Ascending aorta (tissue), 2 donors: ENCODE measurements around the gene LRRC59. TPM values are rescaled to one million over a fixed set of nuclear protein-coding genes. Genes with fewer than 3 reads are reported as not detected.
A peak's percentile ranks its signal among the peaks of the same experiment; 100 is the strongest.
"Not testable (repeated sequence)": the region's sequence is repeated elsewhere in the genome, so short reads cannot be mapped to it uniquely, and the experiment has no call there.

Source experiments
- DNase-seq, 2 donors: peaks; one replicate each; pipeline ENCODE4 v3.0.0-alpha.2; 2019; ENCODE audit warnings: low spot score in 2 of 2
- H3K27ac ChIP-seq, 2 donors: fragments of 200-600 bp; sonication (generic); one replicate each; pipeline ENCODE4 v1.5.1; 2016 to 2017; ENCODE audit warnings: mild to moderate bottlenecking in 1 of 2
- H3K27me3 ChIP-seq: fragments of 200-600 bp; sonication (generic); one replicate; pipeline ENCODE4 v1.5.1; 2017
- H3K36me3 ChIP-seq, 2 donors: fragments of 200-600 bp; sonication (generic); one replicate each; pipeline ENCODE4 v1.5.1; 2016
- H3K4me1 ChIP-seq, 2 donors: fragments of 200-600 bp; sonication (generic); one replicate each; pipeline ENCODE4 v1.5.1; 2016 to 2017; ENCODE audit warnings: mild to moderate bottlenecking in 1 of 2
- H3K4me3 ChIP-seq, 2 donors: fragments of 200-600 bp; sonication (generic); one replicate each; pipeline ENCODE4 v1.5.1; 2016 to 2017; ENCODE audit warnings: mild to moderate bottlenecking in 1 of 2
- H3K9me3 ChIP-seq, 2 donors: fragments of 200-600 bp; sonication (generic); one replicate each; pipeline ENCODE4 v1.5.1; 2016
- CTCF ChIP-seq, 3 experiments: fragments of 200-600 bp in 2 of 3; fragments of 450-650 bp in 1 of 3; sonication (generic) in 2 of 3; IDR thresholded peaks; one replicate each; pipeline ENCODE4 v1.5.1; 2016 to 2019; ENCODE audit warnings: antibody characterized with exemption in 3 of 3, mild to moderate bottlenecking in 1 of 3, moderate library complexity in 1 of 3
- intact Hi-C: fragments of 100-400 bp; cut with DNase I; formaldehyde crosslinking; loops from one replicate; pipeline ENCODE4 v1.15.1; 2023
- total RNA-seq: library from RNA; depleted of rRNA; stranded (reverse); fragments of >200 nt; gene quantifications from one replicate; pipeline ENCODE4 v1.1.0, GENCODE V29; 2016

LRRC59 gene
- total RNA-seq, 1 donor from 2014 or later: 91.9 TPM

DNA sequence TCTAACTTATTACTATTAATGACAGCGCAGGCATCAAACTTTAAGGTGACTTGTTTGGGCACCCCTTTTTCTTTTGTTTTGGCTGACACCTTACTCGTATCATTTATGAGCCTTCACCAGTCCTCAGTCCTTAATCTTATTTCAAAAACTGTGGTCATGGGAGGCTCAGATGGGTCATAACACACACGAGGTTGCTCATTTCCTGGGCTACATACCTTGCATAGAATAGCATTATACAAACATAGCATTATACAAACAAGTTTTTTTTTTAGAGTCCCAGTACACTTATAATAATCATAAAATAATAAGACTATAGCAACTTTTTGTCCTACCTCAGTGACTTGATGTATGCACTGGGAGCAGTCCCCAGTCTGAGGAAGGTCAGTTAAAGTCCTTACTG lies 17.5 kb upstream of the LRRC59 start:
- no peak for DNase-seq
- no peaks in the 10 kb centered on the region for H3K27me3 ChIP-seq
- no peak overlapping the region for H3K27ac ChIP-seq
- no peaks in the 10 kb centered on the region for H3K9me3 ChIP-seq
- TF ChIP-seq CTCF (IDR thresholded peaks at IDR 0.05): no peak
- H3K4me1 ChIP-seq: no peaks in the 10 kb centered on the region
- no peaks in the 10 kb centered on the region for H3K36me3 ChIP-seq
- H3K4me3 ChIP-seq: no peak overlapping the region
- intact Hi-C loops: no loop called here

DNA sequence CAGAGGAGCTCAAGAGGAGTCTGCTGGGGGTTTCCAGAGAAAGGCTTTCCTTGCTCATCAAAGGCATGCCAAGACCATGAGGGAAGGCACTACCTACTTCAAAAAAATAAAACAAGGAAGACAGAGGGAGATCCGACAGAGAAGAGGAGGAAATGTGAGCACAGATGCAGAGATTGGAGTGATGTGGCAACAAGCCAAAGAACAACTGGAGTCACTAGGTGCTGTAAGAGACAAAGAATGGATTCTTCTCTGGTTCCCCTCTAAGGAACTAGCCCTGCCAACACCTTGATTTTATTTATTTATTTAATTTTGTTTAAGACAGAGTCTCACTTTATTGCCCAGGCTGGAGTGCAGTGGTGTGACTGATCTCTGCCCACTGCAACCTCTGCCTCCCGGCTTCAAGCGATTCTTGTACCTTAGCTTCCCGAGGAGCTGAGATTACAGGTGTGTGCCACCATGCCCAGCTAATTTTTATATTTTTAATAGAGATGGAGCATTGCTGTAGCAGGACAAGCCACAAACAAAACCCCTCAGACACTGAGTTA lies 14.9 kb upstream of the LRRC59 start:
- no peak for DNase-seq
- intact Hi-C loops: no loop called here
- H3K4me1 ChIP-seq: no peaks in the 10 kb centered on the region
- H3K27ac ChIP-seq: no peak overlapping the region
- no peak for TF ChIP-seq CTCF (IDR thresholded peaks at IDR 0.05)
- H3K36me3 ChIP-seq: no peaks in the 10 kb centered on the region
- H3K4me3 ChIP-seq: no peak overlapping the region
- no peaks in the 10 kb centered on the region for H3K27me3 ChIP-seq
- H3K9me3 ChIP-seq: no peaks in the 10 kb centered on the region

GRCh38 chr17:50407921-50408320 lies 10.6 kb upstream of the LRRC59 start:
- TF ChIP-seq CTCF (IDR thresholded peaks at IDR 0.05): no peak
- no peaks in the 10 kb centered on the region for H3K27me3 ChIP-seq
- no peaks in the 10 kb centered on the region for H3K9me3 ChIP-seq
- no peaks in the 10 kb centered on the region for H3K4me1 ChIP-seq
- H3K4me3 ChIP-seq: no peak overlapping the region
- intact Hi-C loops: no loop called here
- DNase-seq: no peak
- H3K36me3 ChIP-seq: no peaks in the 10 kb centered on the region
- no peak overlapping the region for H3K27ac ChIP-seq

DNA sequence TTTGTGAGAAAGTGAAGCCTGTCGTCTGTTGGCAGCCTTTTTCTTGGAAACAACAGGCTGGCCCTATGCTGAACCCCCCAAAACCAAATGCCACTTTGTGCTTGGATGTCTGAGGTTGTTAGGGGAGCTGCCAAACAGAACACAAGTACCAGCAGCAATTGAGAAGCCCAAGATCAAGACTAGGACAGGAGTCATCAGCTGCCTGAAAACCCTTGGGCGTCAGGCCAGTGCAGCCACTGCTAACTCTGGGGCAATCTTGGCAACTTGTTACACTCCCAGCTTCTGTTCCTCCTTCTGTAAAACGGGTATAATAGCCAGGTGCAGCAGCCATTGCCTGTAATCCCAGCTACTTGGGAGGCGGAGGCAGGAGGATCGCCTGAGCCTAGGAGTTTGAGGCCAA lies 9.3 kb upstream of the LRRC59 start:
- DNase-seq: peak in 1 of 2 donors; percentile 33
- Histone ChIP-seq H3K4me1 (no peaks in the 10 kb centered on the region), H3K27me3 (no peaks in the 10 kb centered on the region), H3K9me3 (no peaks in the 10 kb centered on the region), H3K36me3 (no peaks in the 10 kb centered on the region), H3K27ac (no peak overlapping the region), H3K4me3 (no peak overlapping the region)
- intact Hi-C loops: no loop called here
- no peak for TF ChIP-seq CTCF (IDR thresholded peaks at IDR 0.05)

DNA sequence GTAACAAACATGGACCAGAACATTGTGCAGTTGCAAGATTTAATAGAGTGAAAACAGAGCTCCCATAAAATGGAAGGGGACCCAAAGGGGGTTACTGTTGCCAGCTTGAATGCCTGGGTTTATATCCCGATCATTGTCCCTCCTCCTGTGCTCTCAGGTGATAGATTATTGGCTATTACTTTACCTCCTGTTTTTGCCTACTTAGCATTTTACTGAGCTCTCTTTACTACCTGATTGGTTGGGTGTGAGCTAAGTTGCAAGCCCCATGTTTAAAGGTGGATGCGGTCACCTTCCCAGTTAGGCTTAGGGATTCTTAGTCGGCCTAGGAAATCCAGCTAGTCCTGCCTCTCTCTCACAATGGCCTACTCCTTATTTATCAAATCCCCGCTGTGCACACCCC lies 8.0 kb upstream of the LRRC59 start:
- intact Hi-C loops: not testable (repeated sequence)

GRCh38 chr17:50399591-50399990 lies 2.3 kb upstream of the LRRC59 start:
- DNase-seq, intact Hi-C loops, H3K27me3 ChIP-seq, H3K9me3 ChIP-seq, H3K27ac ChIP-seq, H3K4me3 ChIP-seq, H3K36me3 ChIP-seq: not testable (repeated sequence)
- peaks cover 3 to 21% of the 10 kb centered on the region in 2 donors for H3K4me1 ChIP-seq

More for the DNA sequence above, 8.0 kb upstream of the LRRC59 start:
- not testable (repeated sequence) for H3K9me3 ChIP-seq, H3K27ac ChIP-seq, DNase-seq, H3K36me3 ChIP-seq, H3K27me3 ChIP-seq, H3K4me1 ChIP-seq, H3K4me3 ChIP-seq

DNA sequence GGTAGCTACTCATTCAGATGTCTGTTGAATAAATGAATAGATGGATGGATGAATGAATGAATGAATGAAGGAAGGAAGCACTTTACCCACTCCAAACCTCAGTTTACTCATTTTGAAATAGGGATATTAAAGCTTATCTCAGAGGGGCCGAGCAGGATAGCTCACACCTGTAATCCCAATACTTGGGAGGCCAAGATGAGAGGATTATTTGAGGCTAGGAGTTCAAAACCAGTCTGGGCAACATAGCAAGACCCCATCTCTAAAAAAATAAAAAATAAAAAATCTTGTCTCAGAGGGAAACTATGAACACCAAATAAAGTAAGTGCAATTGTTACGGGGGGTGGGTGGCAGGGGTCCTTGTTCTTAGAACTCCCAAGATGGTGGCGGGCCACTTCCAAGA lies 1.3 kb upstream of the LRRC59 start:
- intact Hi-C loops, H3K27ac ChIP-seq, DNase-seq, H3K27me3 ChIP-seq, H3K4me3 ChIP-seq, H3K9me3 ChIP-seq: not testable (repeated sequence)
- Histone ChIP-seq H3K4me1 (peaks cover 3 to 21% of the 10 kb centered on the region in 2 donors), H3K36me3 (peaks cover 10 to 11% of the 10 kb centered on the region in 2 donors)
